Measurements from ENCODE around the gene KSR1.
A peak's percentile ranks its signal among the peaks of the same experiment; 100 is the strongest.

KSR1 gene

DNA sequence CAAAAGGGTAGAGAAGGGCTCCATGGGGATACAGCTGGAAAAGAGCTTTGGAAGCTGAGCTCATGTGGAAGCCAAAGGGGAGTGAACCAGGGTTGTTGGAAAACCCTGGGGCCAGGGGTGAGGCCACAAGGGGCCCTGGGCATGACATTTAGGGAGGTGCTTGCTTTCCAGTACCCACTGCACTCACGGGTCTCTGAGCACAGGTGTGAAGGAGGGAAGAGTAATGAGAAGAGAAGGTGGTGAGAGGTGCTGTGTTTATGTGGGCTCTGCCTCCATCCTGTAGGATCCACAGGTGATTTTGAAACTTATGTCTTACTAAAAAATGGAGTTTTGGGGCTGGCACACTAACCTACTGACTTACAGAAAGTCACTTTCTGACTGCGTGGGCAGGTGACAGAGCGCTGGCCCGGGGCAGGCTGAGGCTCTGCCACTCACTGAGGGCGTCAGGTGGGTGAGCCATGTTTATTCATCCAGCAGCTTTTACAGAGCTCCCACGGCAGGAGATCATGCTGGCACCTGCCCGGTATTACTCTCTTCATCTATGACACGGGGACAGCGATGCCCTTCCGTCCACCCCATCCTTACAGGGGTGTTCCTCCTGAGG is 18.9 kb downstream of the KSR1 start:
- no peak for DNase-seq

DNA sequence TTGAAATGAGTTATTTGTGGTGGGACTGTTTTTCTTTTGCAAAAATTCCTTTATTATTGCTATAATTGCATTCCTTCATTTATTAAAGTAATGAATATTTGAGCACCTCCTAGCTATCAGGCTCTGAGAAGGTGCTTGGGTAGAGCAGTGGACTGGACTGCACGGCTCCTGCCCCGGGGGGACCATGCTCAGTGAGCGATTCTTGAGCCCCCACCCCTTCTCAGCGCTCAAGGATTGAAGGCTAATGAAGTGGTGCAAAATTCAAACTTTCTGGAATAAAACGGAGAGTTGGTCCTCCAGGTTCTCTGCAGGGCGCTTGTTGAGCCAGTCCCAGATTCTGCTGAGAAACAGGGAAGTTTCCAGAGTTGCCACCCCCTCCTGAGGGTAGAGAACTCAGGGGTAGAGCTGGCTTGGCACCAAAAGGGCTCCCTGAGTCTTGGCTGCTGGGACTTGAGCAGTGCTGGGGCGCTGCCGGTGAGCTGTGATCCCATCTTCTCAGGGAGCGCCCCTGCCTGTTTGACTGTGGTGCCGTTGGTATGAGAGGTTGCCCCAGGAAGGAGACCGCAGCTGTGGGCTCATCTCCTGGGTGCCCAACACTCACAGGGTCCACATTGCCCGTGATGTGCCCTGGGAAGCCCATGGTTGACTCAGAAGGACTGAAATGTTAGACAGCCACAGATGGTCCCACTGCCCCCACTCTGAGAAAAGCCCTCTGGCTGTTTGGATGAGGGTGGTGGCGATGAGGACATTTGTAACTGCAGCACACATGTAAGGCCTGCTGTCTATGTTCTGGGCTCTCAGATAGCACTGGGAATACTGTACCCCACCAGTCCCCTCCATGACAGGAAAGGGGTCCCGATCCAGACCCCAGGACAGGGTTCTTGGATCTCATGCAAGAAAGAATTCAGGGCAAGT is 20.0 kb downstream of the KSR1 start:
- no peak for DNase-seq

DNA sequence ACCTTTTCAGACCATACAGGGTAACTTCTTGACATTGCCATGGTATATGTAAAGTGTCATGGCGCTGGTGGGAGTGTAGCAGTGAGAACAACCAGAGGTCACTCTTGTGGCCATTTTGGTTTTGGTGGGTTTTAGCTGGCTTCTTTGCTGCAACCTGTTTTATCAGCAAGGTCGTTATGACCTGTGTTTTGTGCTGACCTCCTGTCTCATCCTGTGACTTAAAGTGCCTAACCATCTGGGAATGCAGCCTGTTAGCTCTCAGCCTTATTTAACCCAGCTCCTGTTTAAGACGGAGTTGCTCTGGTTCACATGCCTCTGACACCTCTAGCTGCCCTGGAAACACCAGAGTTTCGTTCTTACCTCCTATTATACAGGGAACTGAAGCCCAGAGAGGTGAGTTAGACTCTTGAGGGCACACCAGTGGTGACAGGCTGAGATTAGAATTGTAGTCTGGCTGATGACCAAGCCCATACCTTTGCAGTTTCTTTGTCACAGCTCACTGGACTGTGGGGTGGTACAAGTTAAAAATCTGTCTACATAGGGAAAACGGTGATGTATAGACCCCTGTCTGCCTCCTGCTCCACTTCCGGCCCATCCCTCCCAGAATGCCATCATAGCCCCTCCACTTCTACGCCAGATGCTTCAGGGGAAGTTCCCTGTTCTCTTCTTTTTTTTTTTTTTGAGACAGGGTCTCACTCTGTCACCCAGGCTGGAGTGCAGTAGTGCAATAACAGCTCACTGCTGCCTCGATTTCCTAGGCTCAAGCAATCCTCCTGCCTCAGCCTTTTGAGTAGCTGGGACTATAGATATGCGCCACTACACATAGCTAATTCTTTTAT is 21.0 kb downstream of the KSR1 start:
- DNase-seq, result no peak

DNA sequence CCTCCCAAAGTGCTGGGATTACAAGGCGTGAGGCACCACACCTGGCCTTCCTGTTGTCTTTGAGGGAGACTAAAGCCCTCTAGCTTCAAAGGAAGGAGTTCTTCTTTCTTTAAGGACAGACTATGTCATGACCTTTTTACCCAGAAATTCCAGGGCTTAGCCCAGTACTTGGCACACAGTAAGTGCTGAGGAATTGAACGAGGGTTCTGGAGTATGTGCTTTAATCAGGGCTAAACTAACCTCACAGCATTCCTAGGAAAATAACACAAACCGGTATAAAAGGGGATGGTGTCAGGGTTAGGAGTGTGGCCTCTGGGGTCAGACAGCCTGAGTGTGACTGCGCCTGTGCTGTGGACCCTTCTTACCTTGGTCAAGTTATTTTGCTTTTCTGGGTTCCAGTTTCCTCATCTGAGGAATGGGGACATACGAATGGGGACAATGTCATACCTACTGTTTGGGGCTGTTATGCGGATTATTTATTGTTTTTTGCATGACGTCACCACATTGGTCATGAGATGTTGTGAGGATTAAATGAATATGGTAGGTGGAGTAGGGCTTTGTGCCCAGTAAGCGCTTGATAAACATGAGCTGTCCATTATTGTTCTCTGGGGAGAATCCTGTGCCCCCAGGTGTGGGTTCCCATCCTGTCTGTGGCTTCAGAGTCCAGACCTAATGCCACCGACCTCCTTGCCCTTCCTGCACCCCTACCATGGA is 21.9 kb downstream of the KSR1 start:
- DNase-seq, result no peak

DNA sequence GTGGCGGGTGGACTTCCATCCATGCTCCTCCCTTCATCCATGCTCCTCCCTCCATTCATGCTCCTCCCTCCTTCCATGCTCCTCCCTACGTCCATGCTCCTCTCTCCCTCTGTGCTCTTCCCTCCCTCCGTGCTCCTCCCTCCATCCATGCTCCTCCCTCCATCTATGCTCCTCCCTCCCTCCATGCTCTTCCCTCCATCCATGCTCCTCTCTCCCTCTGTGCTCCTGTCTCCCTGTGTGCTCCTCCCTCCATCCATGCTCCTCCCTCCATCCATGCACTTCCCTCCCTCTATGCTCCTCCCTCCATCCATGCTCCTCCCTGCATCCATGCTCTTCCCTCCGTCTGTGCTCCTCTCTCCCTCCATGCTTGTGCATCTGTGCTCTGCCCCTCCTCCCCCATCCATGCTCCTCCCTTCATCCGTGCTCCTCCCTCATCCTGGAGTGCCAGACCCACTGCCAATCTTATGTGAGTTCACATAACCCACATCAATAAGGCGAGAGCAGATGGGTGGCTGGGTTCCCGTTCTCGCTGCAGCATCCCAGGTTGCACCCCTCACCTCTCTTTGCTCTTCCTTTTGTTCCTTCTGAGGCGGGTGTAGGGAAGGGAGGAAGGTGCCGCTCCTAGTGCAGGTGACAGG is 22.8 kb downstream of the KSR1 start:
- DNase-seq, result no peak

DNA sequence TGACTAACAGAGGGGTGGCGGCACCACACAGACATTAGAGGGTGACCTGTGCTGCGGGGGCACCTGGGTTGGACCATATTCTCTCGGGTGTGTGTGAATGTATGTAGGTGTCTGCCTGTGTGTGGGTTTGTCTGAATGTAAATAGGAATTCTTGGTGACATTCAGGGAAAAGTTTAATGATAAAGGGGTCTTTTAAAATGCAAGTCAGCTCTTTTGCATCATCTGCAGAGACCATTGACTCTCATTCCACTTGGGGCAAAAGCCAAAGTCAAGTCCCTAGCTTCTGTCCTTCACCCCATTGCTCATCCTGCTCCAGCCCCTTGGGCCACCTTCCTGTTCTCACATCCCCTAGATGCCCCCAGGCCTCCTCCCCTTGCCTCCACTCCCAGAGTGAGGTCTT is 23.6 kb downstream of the KSR1 start:
- DNase-seq, result no peak

DNA sequence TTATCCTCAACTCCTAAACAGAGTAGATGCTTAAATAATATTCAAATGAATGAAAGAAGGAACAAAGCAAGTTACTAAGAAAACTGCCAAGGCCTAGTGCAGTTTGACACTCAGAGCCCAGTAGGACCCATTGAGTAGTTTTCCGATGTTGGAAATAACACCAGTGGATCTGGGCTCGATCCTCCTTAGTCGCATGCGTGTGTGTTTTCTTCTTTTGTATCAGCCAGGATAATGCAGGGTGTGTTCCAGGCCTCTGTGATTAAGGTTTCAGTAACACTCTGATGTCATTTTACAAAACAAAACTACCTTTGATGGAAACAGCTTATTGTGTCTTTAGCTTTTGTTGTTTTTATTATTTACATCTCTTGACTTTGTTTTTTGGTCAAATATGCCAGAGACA is 24.5 kb downstream of the KSR1 start:
- DNase-seq, result no peak

DNA sequence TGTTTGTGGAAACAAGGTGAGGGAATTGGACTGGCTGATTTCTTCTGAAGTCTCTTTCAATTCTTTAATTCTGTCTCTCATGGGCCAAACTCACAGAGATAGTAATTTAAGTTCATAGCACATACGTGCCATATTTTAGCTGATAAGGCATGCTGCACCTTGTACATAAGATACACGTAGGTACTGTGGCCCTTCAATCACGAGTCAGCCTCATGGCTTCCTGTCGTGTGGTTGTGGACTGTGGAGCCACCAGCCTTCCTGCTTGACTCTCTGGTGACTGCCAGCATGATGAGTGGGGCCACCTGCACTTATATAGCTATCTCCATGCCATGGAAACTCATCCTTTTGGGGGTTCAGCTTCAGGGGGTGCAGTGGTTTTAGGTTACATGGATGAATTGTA is 25.1 kb downstream of the KSR1 start:
- DNase-seq, result peak; percentile 8

DNA sequence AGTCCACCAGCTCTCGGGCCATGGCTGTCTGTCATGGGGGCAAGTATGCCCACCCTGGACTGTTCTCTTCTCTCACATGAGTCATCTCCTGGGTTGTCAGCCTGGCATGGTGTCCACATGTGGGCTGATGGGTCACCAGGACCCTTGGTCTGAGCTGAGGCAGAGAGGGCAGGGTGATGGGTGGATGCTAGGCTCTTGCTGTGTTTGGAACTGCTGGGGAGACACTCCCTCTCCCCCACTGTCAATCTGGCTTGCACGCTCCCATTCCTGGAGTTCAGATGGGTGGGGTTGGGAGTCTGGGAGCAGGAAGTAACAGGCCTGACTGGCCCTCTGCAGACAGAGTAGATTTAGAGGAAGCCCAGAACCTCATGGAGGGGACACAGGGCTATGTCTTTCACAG is 28.9 kb downstream of the KSR1 start:
- no peak for DNase-seq

DNA sequence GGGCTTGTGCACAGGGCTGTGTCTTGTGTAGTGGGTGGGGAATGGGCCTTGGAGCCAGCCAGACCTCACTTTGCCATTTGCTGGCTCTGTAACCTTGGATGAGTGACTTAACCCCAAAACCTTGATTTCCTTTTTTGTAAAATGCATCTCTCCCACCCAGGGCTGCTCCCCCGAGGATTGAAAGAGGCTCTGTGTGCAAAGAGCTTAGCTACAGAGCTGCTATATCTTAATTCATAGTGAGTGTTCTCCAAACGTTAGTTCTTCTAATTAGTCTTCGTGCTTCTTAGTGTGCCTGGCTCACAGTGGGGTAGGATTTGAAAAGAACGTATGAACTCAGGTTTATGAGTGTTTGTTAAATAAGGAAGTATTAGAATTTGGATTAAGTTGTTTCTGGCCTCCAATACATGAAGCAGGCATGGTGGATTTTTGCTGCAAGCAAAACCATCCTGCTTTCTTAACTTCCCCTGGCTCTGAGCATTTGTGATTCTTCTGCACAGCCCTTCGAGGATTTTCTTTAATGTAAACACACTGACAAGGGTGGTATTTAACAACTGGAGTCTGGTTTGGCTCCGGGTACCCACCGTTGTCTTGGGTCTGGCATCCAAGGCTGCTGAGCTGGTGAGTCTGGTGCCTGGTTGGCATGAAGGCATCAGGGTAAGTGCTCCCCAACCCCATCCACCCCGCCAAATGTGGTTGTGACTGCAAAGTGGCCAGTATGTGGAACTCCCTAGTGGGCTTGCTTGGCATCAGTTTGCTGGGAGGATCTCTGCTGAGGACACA is 29.7 kb downstream of the KSR1 start:
- DNase-seq, result no peak

DNA sequence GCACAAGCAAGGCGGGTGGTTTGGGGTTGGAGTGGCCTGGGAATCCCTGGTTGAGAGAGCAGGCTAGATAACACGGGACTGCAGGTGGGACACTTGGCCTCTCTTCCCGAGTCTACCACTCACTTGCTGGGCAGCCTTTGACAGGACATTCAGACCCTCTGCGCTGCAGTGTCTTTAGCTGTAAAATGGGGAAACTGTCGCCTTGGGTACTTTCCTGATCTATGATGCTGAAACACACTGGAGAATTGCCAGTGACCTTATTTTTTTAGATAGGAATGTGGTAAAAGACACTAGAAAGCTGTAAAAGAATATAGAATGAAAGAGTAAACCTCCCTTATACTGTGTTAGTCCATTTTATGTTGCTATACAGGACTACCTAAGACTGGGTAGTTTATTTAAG is 30.5 kb downstream of the KSR1 start:
- DNase-seq, result no peak

DNA sequence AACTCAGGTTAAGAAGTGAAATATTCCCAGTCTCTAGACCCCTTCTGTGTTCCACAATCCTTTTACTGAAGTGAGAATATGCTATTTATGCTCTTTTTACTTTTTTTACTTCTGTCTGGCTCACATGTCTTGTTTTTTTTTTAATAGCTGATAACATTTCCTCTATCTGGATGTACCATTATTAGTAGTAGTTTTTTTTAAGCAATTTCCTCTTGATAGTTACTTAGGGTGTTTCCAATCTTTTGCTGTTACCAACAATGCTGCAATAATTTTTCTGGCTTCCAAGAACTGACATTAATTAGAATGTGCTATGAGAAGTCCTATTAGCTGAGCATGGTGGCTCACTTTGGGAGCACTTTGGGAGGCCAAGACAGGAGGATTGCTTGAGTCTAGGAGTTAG is 32.0 kb downstream of the KSR1 start:
- DNase-seq, result no peak

DNA sequence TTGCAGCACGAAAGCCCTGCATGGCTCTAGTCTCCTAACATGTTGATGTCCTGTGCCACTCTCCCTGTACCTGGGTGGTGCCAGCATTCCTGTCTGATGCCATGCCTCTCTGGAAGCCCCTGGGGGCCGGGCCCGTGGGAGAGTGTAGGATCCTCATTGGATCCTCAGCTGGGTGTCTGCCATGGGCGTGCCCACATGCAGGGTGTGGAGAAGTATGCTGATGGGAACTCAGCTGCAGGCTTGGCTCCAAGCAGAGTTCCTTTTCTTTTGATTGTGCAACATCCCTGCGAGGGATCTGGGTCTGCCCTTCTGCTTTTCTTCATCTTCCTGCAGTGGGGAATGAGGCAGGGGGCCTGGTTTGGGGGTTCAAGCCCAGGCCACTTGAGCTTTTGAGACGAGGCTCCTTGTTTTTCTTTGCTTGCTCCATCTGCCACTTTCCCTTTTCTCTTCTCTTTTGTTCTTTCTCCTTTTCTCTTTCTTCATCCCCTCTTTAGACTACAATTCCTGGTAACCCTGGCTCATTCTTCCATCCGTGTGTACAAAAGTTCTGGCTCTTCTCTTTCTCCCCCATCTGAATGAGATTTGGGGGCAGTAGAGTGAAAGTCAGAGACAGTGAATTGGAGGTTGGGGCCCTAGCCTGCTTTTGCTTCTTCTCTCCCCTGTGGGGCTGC is 32.9 kb downstream of the KSR1 start:
- DNase-seq, result no peak

DNA sequence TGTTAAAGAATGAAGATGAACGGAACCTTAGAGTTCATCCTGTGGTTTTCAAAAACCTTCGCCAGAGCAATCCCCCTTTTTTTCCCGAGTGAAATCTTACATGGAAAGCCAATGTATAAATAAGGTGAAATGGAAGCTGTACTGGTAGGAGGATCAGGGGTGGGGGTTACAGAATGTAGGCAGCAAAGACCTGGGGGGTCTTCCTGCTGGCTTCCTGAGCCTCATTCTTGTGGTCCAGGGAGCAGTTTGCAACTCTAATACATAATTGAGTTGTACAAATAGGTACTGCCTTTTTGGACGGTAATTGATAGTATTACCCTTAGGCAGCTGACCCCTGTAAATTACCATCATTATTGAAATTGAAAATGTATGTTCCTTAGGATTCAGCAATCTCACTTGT is 34.1 kb downstream of the KSR1 start:
- DNase-seq, result no peak

DNA sequence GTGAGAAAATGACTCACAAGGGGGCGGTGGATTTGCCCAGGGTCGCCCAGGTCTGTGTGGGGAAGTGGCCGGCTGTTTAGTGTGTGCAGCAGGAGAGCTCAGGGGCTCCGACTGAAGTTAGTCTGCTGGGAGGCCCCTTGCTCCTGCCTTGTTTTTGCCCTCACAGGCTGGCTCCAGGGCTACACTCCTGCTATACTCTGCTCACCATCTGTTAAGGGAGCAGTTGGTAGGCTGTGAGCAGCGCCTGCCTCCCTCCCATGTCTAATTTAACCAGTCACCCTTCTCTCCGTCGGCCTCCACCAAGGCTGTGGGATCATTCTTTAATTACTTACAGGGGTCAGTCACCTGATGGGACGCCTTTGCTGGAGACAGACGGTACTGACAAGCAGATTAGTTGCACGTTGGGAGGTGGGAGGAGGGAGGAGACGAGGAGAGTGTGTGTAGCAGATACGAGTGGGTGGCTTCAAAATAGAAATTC is 35.5 kb downstream of the KSR1 start:
- DNase-seq, result no peak

DNA sequence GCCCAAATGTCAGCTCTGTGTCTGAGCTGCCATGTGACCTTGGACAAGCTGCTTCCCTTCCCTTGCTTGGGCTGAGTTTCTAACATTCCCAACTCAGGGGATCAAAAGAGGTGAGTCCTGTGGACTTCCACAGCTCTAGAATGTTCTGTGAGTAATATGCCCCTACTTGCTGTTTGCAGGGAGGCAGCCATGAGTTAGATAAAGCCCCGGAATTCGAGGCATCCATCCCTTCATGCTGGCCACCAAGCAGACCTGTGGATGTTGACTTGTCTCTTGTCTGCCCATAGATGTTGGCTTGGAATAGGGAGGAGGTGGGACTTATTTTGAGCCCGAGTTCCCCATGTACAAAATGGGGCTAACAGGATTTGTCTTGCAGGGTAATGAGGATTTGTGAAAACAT is 36.2 kb downstream of the KSR1 start:
- no peak for DNase-seq

DNA sequence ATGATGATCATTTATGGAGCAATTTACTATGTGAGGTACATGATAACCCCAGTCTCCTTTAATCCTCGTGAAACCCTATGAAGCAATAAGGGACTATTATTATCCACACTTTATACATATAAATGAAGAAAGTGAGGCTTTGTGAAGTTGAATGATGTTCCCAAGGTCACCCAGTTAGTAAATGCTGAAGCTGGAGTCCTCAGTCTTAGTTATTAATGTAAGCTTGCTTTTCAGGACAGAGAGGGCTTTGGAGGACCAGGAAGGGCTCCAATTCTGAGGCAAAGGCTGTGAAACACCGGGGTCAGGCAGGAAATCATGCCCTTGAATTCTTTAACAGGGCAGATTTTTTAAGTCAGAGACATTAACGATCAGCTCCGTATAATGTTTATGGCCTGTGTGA is 36.8 kb downstream of the KSR1 start:
- no peak for DNase-seq

DNA sequence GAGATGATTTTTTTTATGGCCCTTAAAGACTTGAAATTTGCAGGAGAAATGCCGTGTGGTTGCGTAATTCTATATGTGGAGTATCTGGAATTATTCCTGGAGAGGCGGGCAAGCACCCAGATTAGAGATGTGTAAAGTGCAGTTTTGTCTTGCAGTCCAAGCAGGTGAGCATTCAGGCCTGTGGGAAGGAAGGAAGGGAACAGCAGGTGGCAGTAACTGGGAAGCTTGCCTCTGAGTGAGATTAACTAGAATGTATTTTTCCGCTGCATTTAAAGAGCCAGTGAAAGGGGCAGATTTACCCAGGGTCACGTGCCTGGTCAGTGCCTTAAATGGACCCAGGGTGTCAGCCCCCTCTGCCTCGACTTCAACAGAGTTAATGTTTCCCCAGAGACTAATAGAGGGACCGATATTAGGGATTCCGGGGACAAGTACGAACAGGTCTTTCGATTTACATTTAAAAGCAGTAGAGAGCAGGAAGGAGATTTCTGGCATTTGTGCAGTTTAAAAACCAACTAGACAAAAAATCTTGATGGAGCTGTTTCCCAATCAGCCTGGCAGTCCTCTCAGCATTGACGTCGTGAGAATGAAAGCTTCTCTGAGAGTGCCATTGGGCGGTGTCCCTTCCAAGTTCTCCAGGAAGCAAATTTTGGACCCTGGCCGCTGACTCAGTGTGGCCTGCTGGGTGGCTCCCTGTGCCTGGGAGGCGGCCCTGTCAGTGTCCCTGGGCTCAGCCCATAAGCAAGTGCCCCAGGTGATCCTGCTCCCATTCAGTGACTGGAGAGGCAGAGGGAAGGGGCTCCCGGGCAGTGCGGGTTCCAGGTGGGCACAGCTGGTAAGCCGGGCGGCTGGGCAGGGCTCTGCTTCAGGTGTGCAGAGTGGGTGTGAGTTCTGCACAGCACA is 38.2 kb downstream of the KSR1 start:
- DNase-seq, result no peak

DNA sequence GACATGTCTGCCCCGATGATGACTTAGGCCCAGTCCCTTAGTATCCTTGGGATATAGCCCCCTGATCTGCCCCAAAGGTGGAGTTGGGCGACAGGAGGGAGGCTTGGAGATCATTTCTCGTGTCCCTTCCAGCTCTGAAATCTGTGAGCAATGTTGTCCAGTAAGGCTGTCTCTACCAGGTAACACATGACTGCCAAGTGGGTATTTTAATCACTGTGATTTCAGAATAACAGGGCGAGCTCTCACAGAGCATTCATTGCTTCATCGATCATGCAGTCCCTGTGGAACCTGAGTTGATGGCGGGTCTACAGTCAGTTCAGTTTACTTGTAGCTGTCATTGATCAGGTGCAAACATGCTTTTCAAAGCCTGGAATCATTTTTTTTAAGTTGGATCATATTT is 39.2 kb downstream of the KSR1 start:
- DNase-seq, result no peak

DNA sequence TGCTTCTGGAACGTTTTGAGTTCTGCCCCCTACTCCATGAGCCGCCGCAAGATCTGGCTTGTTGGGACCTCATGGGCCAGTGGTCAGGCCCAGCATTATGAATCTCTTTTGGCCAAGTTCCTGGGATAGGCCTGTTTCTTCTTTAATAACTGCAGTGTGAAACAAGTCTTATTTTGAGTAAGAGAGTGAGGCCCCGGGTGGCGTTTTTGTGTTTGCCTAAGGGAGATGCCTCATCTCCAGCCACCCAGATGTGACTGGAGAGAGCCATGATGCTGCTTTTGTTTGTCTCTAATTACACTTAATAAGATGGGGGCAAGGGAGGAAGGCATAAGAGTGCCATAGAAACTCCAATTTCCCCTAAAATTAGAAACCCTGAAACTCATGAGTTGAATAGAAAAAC is 39.8 kb downstream of the KSR1 start:
- DNase-seq, result no peak

Measured in GF-D8 (cell line).